GM18951 (cell line): Measurements from ENCODE around the gene METTL23.

ENCODE experiments used
- POLR2A ChIP-seq: IDR thresholded peaks from 4 replicates; pipeline ENCODE4 v1.6.1; 2011; ENCODE audit warnings: mild to moderate bottlenecking; ENCODE audit not compliant: insufficient read length, insufficient read depth; ENCODE audit errors: extremely low read depth
- in situ Hi-C: fragments of 300-500 bp; cut with MboI; formaldehyde crosslinking; loops from one replicate; pipeline ENCODE4 v1.12.0; 2022; ENCODE audit warnings: low sequenced_read_pairs, mixed read lengths, inconsistent platforms; ENCODE audit not compliant: unreplicated experiment

The METTL23 gene

GRCh38 chr17:76757256-76757655 lies 30.6 kb downstream of the METTL23 start:
- TF ChIP-seq POLR2A: no peak
- in situ Hi-C loops: no loop called here

GRCh38 chr17:76758570-76758969 lies 31.9 kb downstream of the METTL23 start:
- no peak for TF ChIP-seq POLR2A
- in situ Hi-C loops: no loop called here

GRCh38 chr17:76772842-76773525 lies 46.3 kb downstream of the METTL23 start:
- no peak for TF ChIP-seq POLR2A

GRCh38 chr17:76775021-76775600 lies 48.5 kb downstream of the METTL23 start:
- TF ChIP-seq POLR2A: no peak
- in situ Hi-C loops: no loop called here

More at GRCh38 chr17:76772842-76773525, 46.3 kb downstream of the METTL23 start:
- in situ Hi-C loops: no loop called here

GRCh38 chr17:76781056-76781982 lies 54.7 kb downstream of the METTL23 start:
- no peak for TF ChIP-seq POLR2A
- in situ Hi-C loops: no loop called here

- no peak for TF ChIP-seq POLR2A
- in situ Hi-C loops: no loop called here
These were observed 56.5 kb downstream of the METTL23 start for GRCh38 chr17:76783146-76783545.
